Activated CD8-positive, alpha-beta memory T cell treated with anti-CD3 and anti-CD28 coated beads, Interleukin-2, amount 50 U/mL, for 4 hours (primary cell): ENCODE data around the gene NUP62.
"Not testable (repeated sequence)": the region's sequence is repeated elsewhere in the genome, so short reads cannot be mapped to it uniquely, and the experiment has no call there.

ENCODE experiments used
- DNase-seq: peaks from one replicate; pipeline ENCODE4 v3.0.0-alpha.2; 2020

The NUP62 gene

GRCh38 chr19:49951806-49952478 is 22.6 kb upstream of the NUP62 start:
- no peak for DNase-seq

- no peak for DNase-seq
These were observed 21.7 kb upstream of the NUP62 start for GRCh38 chr19:49950956-49951526.

- no peak for DNase-seq
These were observed 21.3 kb upstream of the NUP62 start for GRCh38 chr19:49950590-49950948.

GRCh38 chr19:49949742-49950589 is 20.7 kb upstream of the NUP62 start:
- no peak for DNase-seq

- no peak for DNase-seq
These were observed 17.1 kb upstream of the NUP62 start for GRCh38 chr19:49946415-49946814.

- DNase-seq: not testable (repeated sequence)
These were observed 15.3 kb upstream of the NUP62 start for GRCh38 chr19:49944567-49944966.

GRCh38 chr19:49940482-49940791 is 11.1 kb upstream of the NUP62 start:
- no peak for DNase-seq

GRCh38 chr19:49939721-49940481 is 10.6 kb upstream of the NUP62 start:
- DNase-seq: no peak

GRCh38 chr19:49938662-49939061 is 9.4 kb upstream of the NUP62 start:
- DNase-seq: no peak

GRCh38 chr19:49937750-49938381 is 8.6 kb upstream of the NUP62 start:
- DNase-seq: peak; percentile 82

- DNase-seq: no peak
These were observed 7.2 kb upstream of the NUP62 start for GRCh38 chr19:49936549-49936948.

- no peak for DNase-seq
These were observed 4.3 kb upstream of the NUP62 start for GRCh38 chr19:49933643-49934042.

- no peak for DNase-seq
These were observed 3.4 kb upstream of the NUP62 start for GRCh38 chr19:49932731-49933131.

GRCh38 chr19:49932041-49932451 is 2.7 kb upstream of the NUP62 start:
- DNase-seq: no peak

GRCh38 chr19:49931293-49932040 is 2.2 kb upstream of the NUP62 start:
- DNase-seq: no peak

GRCh38 chr19:49930483-49931011 is 1.2 kb upstream of the NUP62 start:
- DNase-seq: no peak

- peak; percentile 87 for DNase-seq
These were observed 543 bp upstream of the NUP62 start for GRCh38 chr19:49929611-49930482.

- no peak for DNase-seq
These were observed 1.6 kb downstream of the NUP62 start for GRCh38 chr19:49927526-49928264.

- DNase-seq: no peak
These were observed 2.8 kb downstream of the NUP62 start for GRCh38 chr19:49926515-49926914.

- no peak for DNase-seq
These were observed 3.8 kb downstream of the NUP62 start for GRCh38 chr19:49925486-49925885.
